HepG2 (cell line): ENCODE results near the gene KLF6. TPM values are rescaled to one million over a fixed set of nuclear protein-coding genes. Genes with fewer than 3 reads are reported as not detected.
A peak's percentile ranks its signal among the peaks of the same experiment; 100 is the strongest.

Experiments
- BCL6 ChIP-seq: IDR thresholded peaks from 2 replicates; pipeline ENCODE4 v1.6.1; 2016; ENCODE audit warnings: missing genetic modification reagents, missing compliant biosample characterization
- CHD4 ChIP-seq: fragments of 200-600 bp; sonication (generic); IDR thresholded peaks from 2 replicates; pipeline ENCODE4 v1.7.0; 2017; ENCODE audit warnings: mild to moderate bottlenecking, low read length, borderline replicate concordance
- CREB1 ChIP-seq, 2 experiments: fragments of 450-650 bp in 1 of 2; IDR thresholded peaks; 2 replicates each; pipeline ENCODE4 v1.6.1; 2016 to 2017; ENCODE audit warnings: control low read depth in 1 of 2, mild to moderate bottlenecking in 1 of 2, missing compliant biosample characterization in 1 of 2, missing genetic modification characterization in 1 of 2
- ETV6 ChIP-seq: sonication (generic); formaldehyde crosslinking; conservative IDR thresholded peaks from 2 replicates; pipeline ENCODE4 v1.4.0; 2020; ENCODE audit warnings: missing genetic modification reagents
- FOSL2 ChIP-seq: sonication (generic); formaldehyde crosslinking; IDR thresholded peaks from 2 replicates; pipeline ENCODE4 v1.4.0; 2020; ENCODE audit warnings: missing genetic modification reagents
- HCFC1 ChIP-seq: fragments of 150-350 bp; IDR thresholded peaks from 2 replicates; pipeline ENCODE4 v1.6.1; 2014; ENCODE audit warnings: low read depth, low read length
- ISL2 ChIP-seq: sonication (generic); formaldehyde crosslinking; IDR thresholded peaks from 2 replicates; pipeline ENCODE4 v1.5.0; 2020; ENCODE audit warnings: missing genetic modification reagents
- KLF15 ChIP-seq: sonication (generic); formaldehyde crosslinking; IDR thresholded peaks from 2 replicates; pipeline ENCODE4 v1.8.1; 2023; ENCODE audit warnings: borderline replicate concordance, mild to moderate bottlenecking, inconsistent platforms, missing genetic modification reagents, mixed read lengths
- NR3C1 ChIP-seq: sonication (generic); formaldehyde crosslinking; IDR thresholded peaks from 2 replicates; pipeline ENCODE4 v1.4.0; 2020; ENCODE audit warnings: missing genetic modification reagents
- PRMT3 ChIP-seq: sonication (generic); formaldehyde crosslinking; IDR thresholded peaks from 2 replicates; pipeline ENCODE4 v1.8.1; 2022; ENCODE audit warnings: low read depth, mild to moderate bottlenecking, moderate library complexity, missing genetic modification reagents, borderline replicate concordance
- RARG ChIP-seq: sonication (generic); formaldehyde crosslinking; IDR thresholded peaks from 2 replicates; pipeline ENCODE4 v1.4.0; 2020; ENCODE audit warnings: low read depth, mild to moderate bottlenecking, missing genetic modification reagents
- RFXAP ChIP-seq: sonication (generic); formaldehyde crosslinking; IDR thresholded peaks from 2 replicates; pipeline ENCODE4 v1.4.0; 2020; ENCODE audit warnings: missing genetic modification reagents, borderline replicate concordance
- RORA ChIP-seq: sonication (generic); formaldehyde crosslinking; IDR thresholded peaks from 2 replicates; pipeline ENCODE4 v1.5.0; 2020; ENCODE audit warnings: mild to moderate bottlenecking, missing genetic modification reagents, moderate library complexity
- SMARCE1 ChIP-seq: fragments of 450-650 bp; IDR thresholded peaks from 2 replicates; pipeline ENCODE4 v1.6.1; 2017; ENCODE audit warnings: borderline replicate concordance
- STAG1 ChIP-seq: sonication (generic); formaldehyde crosslinking; IDR thresholded peaks from 2 replicates; pipeline ENCODE4 v1.4.0; 2020; ENCODE audit warnings: missing genetic modification reagents
- TFE3 ChIP-seq: IDR thresholded peaks from 2 replicates; pipeline ENCODE4 v1.6.1; 2016
- TSC22D2 ChIP-seq: sonication (generic); formaldehyde crosslinking; IDR thresholded peaks from 2 replicates; pipeline ENCODE4 v1.5.1; 2020; ENCODE audit warnings: missing genetic modification reagents, mild to moderate bottlenecking, borderline replicate concordance
- YY1 ChIP-seq: IDR thresholded peaks from 2 replicates; pipeline ENCODE4 v1.6.1; 2011; ENCODE audit warnings: low read length, low read depth, moderate library complexity, mild to moderate bottlenecking; ENCODE audit not compliant: insufficient read depth, insufficient replicate concordance
- ZNF12 ChIP-seq: sonication (generic); formaldehyde crosslinking; IDR thresholded peaks from 2 replicates; pipeline ENCODE4 v1.5.0; 2020; ENCODE audit warnings: missing genetic modification reagents
- ZNF235 ChIP-seq: sonication (generic); formaldehyde crosslinking; IDR thresholded peaks from 2 replicates; pipeline ENCODE4 v1.8.1; 2023; ENCODE audit warnings: mild to moderate bottlenecking, missing genetic modification reagents, borderline replicate concordance
- ZNF430 ChIP-seq: sonication (generic); formaldehyde crosslinking; IDR thresholded peaks from 2 replicates; pipeline ENCODE4 v1.9.0; 2021; ENCODE audit warnings: mild to moderate bottlenecking, missing genetic modification reagents
- ZNF432 ChIP-seq: sonication (generic); formaldehyde crosslinking; IDR thresholded peaks from 2 replicates; pipeline ENCODE4 v1.5.0; 2020; ENCODE audit warnings: missing genetic modification reagents, mild to moderate bottlenecking, borderline replicate concordance
- ZNF510 ChIP-seq: sonication (generic); formaldehyde crosslinking; IDR thresholded peaks from 2 replicates; pipeline ENCODE4 v1.4.0; 2020; ENCODE audit warnings: low read depth, mild to moderate bottlenecking, missing genetic modification reagents
- ZNF598 ChIP-seq: sonication (generic); formaldehyde crosslinking; IDR thresholded peaks from 2 replicates; pipeline ENCODE4 v1.5.1; 2020; ENCODE audit warnings: mild to moderate bottlenecking, missing genetic modification reagents, borderline replicate concordance
- ZNF605 ChIP-seq: sonication (generic); formaldehyde crosslinking; IDR thresholded peaks from 2 replicates; pipeline ENCODE4 v1.8.0; 2022; ENCODE audit warnings: mild to moderate bottlenecking, missing genetic modification reagents
- ZNF607 ChIP-seq: sonication (generic); formaldehyde crosslinking; IDR thresholded peaks from 2 replicates; pipeline ENCODE4 v1.5.1; 2020; ENCODE audit warnings: missing genetic modification reagents, mild to moderate bottlenecking, borderline replicate concordance
- ZNF720 ChIP-seq: sonication (generic); formaldehyde crosslinking; IDR thresholded peaks from 2 replicates; pipeline ENCODE4 v1.4.0; 2020; ENCODE audit warnings: missing genetic modification reagents
- ZNF740 ChIP-seq: sonication (generic); formaldehyde crosslinking; IDR thresholded peaks from 2 replicates; pipeline ENCODE4 v1.4.0; 2020; ENCODE audit warnings: missing genetic modification reagents
- ZNF782 ChIP-seq: sonication (generic); formaldehyde crosslinking; IDR thresholded peaks from 2 replicates; pipeline ENCODE4 v1.4.0; 2020; ENCODE audit warnings: missing genetic modification reagents, mild to moderate bottlenecking, borderline replicate concordance
- polyA plus RNA-seq, 8 experiments: library from polyadenylated mRNA; depleted of rRNA in 3 of 8; stranded (reverse) in 7 of 8; unstranded in 1 of 8; fragments of >200 nt; fragmentation: Illumina TruSeq in 4 of 8; extraction: Trizol in 4 of 8; gene quantifications; 2 replicates each; pipeline versions ENCODE4 v1.2.1 to v1.2.3, GENCODE V29; 2011 to 2016; ENCODE audit warnings: low read depth in 4 of 8, missing spikeins in 1 of 8, mixed read lengths in 1 of 8; ENCODE audit not compliant: insufficient read depth in 1 of 8
- total RNA-seq, 5 experiments: library from RNA; depleted of rRNA; stranded (reverse); fragments of >200 nt; fragmentation: Illumina TruSeq; extraction: Trizol; gene quantifications; 2 replicates each; pipeline ENCODE4 v1.2.3, GENCODE V29; 2016; ENCODE audit warnings: low read depth in 1 of 5

Gene KLF6
- total and polyA plus RNA-seq, 2 of the 13 experiments (the other 11 are each of a cell fraction or from before 2014, with no cell fraction given): 27.0 to 71.9 TPM

- peak; percentile 61; the same call in 1 of the 2 replicates for TF ChIP-seq ZNF12 (CRISPR knock-in tag)
- TF ChIP-seq BCL6 (CRISPR knock-in tag): peak; percentile 74
- TF ChIP-seq PRMT3 (CRISPR knock-in tag): no peak
- TF ChIP-seq CHD4: peak; percentile 41; the same call in 1 of the 2 replicates
- TF ChIP-seq NR3C1: no peak
- TF ChIP-seq SMARCE1: no peak
- no peak for TF ChIP-seq ZNF720 (CRISPR knock-in tag)
- no peak for TF ChIP-seq ZNF432 (CRISPR knock-in tag)
- no peak for TF ChIP-seq TSC22D2
- peak; percentile 87 for TF ChIP-seq TFE3 (CRISPR knock-in tag)
- TF ChIP-seq HCFC1: no peak
- TF ChIP-seq ZNF430 (CRISPR knock-in tag): no peak
- TF ChIP-seq FOSL2 (CRISPR knock-in tag): peak; percentile 92
- no peak for TF ChIP-seq ZNF740 (CRISPR knock-in tag)
- no peak for TF ChIP-seq RORA (CRISPR knock-in tag)
- TF ChIP-seq RFXAP (CRISPR knock-in tag): no peak
- TF ChIP-seq ZNF782 (CRISPR knock-in tag): no peak
- no peak; the same call in 1 of the 2 replicates for TF ChIP-seq ETV6 (CRISPR knock-in tag)
- no peak for TF ChIP-seq ZNF510 (CRISPR knock-in tag)
- TF ChIP-seq CREB1 (IDR thresholded peaks at IDR 0.05): no peak
- 0 out of 2 replicates have a peak, but pooled peaks have one; percentile 57 for TF ChIP-seq CREB1 (CRISPR knock-in tag; IDR thresholded peaks at IDR 0.05)
- peak; percentile 30 for TF ChIP-seq STAG1
- TF ChIP-seq YY1: no peak
- TF ChIP-seq ZNF235: no peak
- TF ChIP-seq ZNF598 (CRISPR knock-in tag): no peak
- TF ChIP-seq ISL2 (CRISPR knock-in tag): peak; percentile 93
- no peak for TF ChIP-seq ZNF607 (CRISPR knock-in tag)
- TF ChIP-seq RARG (CRISPR knock-in tag): no peak
- no peak for TF ChIP-seq ZNF605 (CRISPR knock-in tag)
- no peak for TF ChIP-seq KLF15
Observed at GRCh38 chr10:3740157-3740871, 44.7 kb downstream of the KLF6 start (continued).
